Mucosa of gallbladder (tissue), 1 donor: ENCODE measurements around the gene TOP1. TPM values are rescaled to one million over a fixed set of nuclear protein-coding genes. Genes with fewer than 3 reads are reported as not detected.

Experiments
- DNase-seq: peaks from one replicate; pipeline ENCODE4 v3.0.0-alpha.2; 2020; ENCODE audit warnings: low spot score
- total RNA-seq: library from RNA; stranded (reverse); gene quantifications from one replicate; pipeline ENCODE4 v1.2.1, GENCODE V29; 2021
- donor health status: DM: no; HTN: no; CAD: no.

The TOP1 gene
- 83.2 TPM for total RNA-seq

- peak; percentile 100 for DNase-seq
These were observed at the start of gene TOP1 for GRCh38 chr20:41028359-41029149. TSS of gene TOP1 (plus strand) at chr20:41028822. CDS start at chr20:41029068, 246 bp downstream.

DNA sequence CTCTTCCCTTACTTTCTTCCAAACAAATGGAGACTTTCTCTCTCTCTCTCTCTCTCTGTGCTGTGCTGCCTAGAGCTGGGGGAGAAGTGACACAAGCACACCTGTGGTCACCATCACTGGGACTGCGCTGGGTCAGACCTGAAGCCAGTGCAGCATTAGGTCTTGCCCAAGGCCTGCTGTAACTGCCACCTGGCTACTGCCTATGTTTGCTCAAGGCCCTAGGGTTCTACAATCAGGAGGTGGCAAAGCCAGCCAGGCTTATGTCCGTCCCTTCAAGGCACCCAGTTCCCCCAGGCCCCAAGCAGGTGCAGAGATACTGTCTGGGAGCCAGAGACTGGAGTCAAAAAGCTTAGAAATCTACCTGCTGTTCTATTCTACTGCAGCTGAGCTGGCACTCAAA, 49.4 kb upstream of the TOP1 start:
- no peak for DNase-seq

GRCh38 chr20:40980106-40980827, 48.4 kb upstream of the TOP1 start:
- no peak for DNase-seq

- no peak for DNase-seq
These were observed 47.8 kb upstream of the TOP1 start for GRCh38 chr20:40980828-40981310.

- no peak for DNase-seq
These were observed 46.0 kb upstream of the TOP1 start for GRCh38 chr20:40982415-40983145.

DNA sequence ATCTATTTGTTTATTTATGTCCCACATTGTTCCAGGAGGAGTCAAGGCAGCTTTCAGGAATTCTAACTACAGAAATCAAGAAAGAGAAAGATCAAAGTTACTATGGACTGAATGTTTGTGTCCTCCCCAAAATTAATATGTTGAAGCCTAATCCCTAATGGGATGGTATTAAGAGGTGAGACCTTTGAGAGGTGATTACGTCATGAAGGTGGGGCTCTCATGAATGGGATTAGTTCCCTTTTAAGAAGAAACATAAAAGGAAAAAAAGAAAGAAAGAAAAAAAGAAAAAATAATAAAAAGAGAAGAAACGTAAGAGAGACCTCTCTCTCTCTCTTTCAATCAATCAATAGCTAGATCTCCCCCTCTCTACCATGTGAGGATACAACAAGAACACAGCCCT, 44.7 kb upstream of the TOP1 start:
- DNase-seq: no peak

GRCh38 chr20:40984496-40984895, 44.1 kb upstream of the TOP1 start:
- no peak for DNase-seq

- no peak for DNase-seq
These were observed 41.8 kb upstream of the TOP1 start for GRCh38 chr20:40986774-40987173.

DNA sequence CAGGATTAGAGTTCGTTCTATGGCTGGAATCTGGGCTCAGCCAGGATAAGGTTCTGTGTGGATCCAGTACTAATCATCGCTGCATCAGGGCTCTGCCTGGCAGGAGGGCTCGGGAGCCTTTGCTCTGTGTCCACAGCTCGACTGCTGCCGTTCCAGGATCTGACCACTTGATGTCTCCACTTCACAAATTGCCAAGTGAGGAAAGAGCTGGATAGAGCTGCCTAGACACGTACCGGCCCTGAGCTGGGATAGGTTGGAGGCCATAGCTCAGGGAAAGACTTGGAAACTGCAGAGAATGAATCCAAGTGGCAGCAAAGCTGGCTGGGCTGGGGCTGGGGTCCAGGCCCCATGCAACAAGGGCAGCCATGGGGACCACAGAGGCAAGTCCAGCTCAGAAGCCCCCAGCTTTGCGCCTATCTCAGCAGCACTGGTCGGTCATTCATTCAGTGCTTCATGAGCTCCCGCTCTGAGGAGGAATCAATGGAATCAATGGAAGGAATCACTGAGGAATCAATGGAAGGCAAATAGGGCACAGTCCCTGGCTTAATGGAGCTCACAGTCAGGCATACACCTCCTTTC, 38.0 kb upstream of the TOP1 start:
- peak; percentile 88 for DNase-seq

GRCh38 chr20:40991181-40991889, 37.3 kb upstream of the TOP1 start:
- peak; percentile 29 for DNase-seq

DNA sequence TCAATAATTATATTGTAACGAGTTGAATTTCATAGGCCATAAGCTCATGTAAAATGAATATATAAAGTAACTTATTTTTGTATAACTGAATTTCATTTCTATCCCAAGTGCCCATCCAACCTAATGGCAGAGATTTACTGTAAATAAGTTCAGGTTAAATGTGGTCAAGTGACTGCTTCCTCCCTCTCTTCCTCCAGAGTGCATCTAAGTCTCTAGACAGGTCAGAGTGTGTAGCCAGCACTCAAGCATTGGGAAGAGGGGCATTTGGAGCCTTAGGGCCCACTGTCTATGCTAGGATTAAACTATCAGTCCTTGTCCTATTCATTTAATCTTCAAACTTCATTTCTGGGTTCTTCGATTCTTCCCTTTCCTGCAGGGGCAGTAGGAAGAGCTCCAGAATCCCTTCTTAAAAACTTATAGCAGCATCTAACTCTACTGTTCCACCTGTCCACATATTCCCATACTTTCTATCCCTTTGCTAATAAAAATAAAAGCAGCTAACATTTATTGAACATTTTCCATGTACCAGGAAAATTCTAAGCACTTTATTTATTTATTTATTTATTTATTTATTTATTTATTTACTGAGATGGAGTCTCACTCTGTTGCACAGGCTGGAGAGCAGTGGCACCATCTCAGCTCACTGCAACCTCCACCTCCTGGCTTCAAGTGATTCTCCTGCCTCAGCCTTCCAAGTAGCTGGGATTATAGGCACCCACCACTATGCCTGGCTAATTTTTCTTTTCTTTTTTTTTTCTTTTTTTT, 36.1 kb upstream of the TOP1 start:
- no peak for DNase-seq

- DNase-seq: no peak
These were observed 34.7 kb upstream of the TOP1 start for GRCh38 chr20:40993794-40994540.

- no peak for DNase-seq
These were observed 32.3 kb upstream of the TOP1 start for GRCh38 chr20:40996326-40996725.

- DNase-seq: no peak
These were observed 31.5 kb upstream of the TOP1 start for GRCh38 chr20:40997116-40997515.

DNA sequence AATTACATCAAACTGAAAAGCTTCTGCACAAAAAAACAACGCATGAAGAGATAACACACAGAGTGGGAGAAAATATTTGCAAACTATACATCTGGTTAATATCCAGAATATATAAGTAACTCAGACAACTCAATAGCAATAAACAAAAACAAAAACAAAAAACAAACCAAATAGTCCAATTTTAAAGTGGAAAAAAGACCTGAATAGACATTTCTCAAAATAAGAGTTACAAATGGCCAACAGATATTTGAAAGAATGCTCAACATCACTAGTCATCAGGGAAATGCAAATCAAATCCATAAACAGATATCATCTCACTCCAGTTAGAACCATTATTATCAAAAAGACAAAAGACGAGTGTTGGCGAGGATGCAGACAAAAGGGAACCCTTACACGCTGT, 28.8 kb upstream of the TOP1 start:
- no peak for DNase-seq

DNA sequence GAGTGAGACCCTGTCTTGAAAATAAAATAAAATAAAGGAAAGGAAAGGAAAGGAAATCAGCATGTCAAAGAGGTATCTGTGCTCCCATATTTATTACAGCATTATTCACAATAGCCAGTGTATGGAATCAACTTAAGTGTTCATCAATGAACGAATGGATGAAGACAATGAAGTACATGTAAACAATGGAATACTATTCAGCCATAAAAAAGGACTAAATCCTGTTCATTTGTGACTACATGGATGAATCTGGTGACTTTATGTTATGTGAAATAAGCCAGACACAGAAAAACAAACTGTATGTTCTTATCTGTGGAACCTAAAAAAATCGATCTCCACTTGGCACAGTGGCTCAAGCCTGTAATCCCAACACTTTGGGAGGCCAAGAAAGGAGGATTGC, 28.0 kb upstream of the TOP1 start:
- no peak for DNase-seq

DNA sequence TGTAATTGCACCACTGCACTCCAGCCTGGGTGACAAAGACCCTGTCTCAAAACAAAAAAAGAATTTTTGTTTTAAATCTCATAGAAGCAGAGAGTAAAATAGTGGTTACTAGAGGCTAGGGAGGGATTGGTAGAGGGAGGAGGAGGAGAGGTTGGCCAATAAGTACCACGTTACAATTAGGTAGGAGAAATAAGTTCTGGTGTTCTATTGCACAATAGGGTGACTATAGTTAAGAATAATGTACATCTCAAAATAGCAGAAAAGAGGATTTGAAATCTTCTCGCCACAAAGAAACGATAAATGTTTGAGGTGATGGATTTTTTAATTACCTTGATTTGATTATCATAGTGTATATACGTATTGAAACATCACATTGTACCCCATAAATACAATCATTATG, 27.1 kb upstream of the TOP1 start:
- no peak for DNase-seq

GRCh38 chr20:41002842-41003142, 25.8 kb upstream of the TOP1 start:
- DNase-seq: no peak

- peak; percentile 89 for DNase-seq
These were observed 25.3 kb upstream of the TOP1 start for GRCh38 chr20:41003143-41003935.
